DOHH2 (cell line): ENCODE results near the gene IQSEC1.

ENCODE experiments used
- H3F3A ChIP-seq: fragments of 200-600 bp; sonication (generic), shearing (Covaris generic); 2 replicates; pipeline ENCODE4 v1.6.0; 2016; ENCODE audit warnings: antibody characterized with exemption, mild to moderate bottlenecking; ENCODE audit not compliant: control insufficient read depth, insufficient read depth
- H3K27ac ChIP-seq: fragments of 200-600 bp; sonication (generic); 2 replicates; pipeline ENCODE4 v1.5.1; 2014; ENCODE audit warnings: low read depth, mild to moderate bottlenecking, low read length, moderate library complexity
- H3K27me3 ChIP-seq: fragments of 200-600 bp; sonication (generic); 2 replicates; pipeline ENCODE4 v1.6.1; 2014; ENCODE audit warnings: mild to moderate bottlenecking, low read length, mixed read lengths; ENCODE audit not compliant: control insufficient read depth
- H3K36me3 ChIP-seq: fragments of 200-600 bp; sonication (generic); 2 replicates; pipeline ENCODE4 v1.6.1; 2014; ENCODE audit warnings: mild to moderate bottlenecking, low read length, moderate library complexity, mixed read lengths; ENCODE audit not compliant: control insufficient read depth
- H3K4me1 ChIP-seq: fragments of 200-600 bp; sonication (generic); 2 replicates; pipeline ENCODE4 v1.6.1; 2014; ENCODE audit warnings: mild to moderate bottlenecking, low read length, mixed read lengths; ENCODE audit not compliant: control insufficient read depth
- H3K4me2 ChIP-seq: fragments of 200-600 bp; sonication (generic); 2 replicates; pipeline ENCODE4 v1.6.0; 2014; ENCODE audit warnings: mild to moderate bottlenecking, low read length, moderate library complexity
- H3K4me3 ChIP-seq: fragments of 200-600 bp; sonication (generic); 2 replicates; pipeline ENCODE4 v1.5.1; 2014; ENCODE audit warnings: mild to moderate bottlenecking, low read length, mixed read lengths
- H3K79me2 ChIP-seq: fragments of 200-600 bp; sonication (generic); 2 replicates; pipeline ENCODE4 v1.6.1; 2014; ENCODE audit warnings: mild to moderate bottlenecking, low read length, mixed read lengths; ENCODE audit not compliant: control insufficient read depth
- H3K9me2 ChIP-seq: fragments of 200-600 bp; sonication (generic); replicated peaks from 2 replicates; pipeline ENCODE4 v1.6.1; 2014; ENCODE audit warnings: mild to moderate bottlenecking, low read length, mixed read lengths; ENCODE audit not compliant: control insufficient read depth
- H3K9me3 ChIP-seq: fragments of 200-600 bp; sonication (generic); 2 replicates; pipeline ENCODE4 v1.6.1; 2014; ENCODE audit warnings: antibody characterized with exemption, low read length, mixed read lengths; ENCODE audit not compliant: control insufficient read depth, insufficient read depth
- H4K20me1 ChIP-seq: fragments of 200-600 bp; sonication (generic); 2 replicates; pipeline ENCODE4 v1.6.0; 2014; ENCODE audit warnings: low read depth, mild to moderate bottlenecking, antibody characterized with exemption, low read length, moderate library complexity; ENCODE audit not compliant: control insufficient read depth, insufficient read depth
- EZH2phosphoT487 ChIP-seq: fragments of 200-600 bp; sonication (generic); IDR thresholded peaks from 2 replicates; pipeline ENCODE4 v1.6.1; 2017; ENCODE audit warnings: borderline replicate concordance, mild to moderate bottlenecking, antibody characterized with exemption, low read length, moderate library complexity, mixed read lengths
- TF ChIP-seq, protein P1 (sequence below): fragments of 200-600 bp; sonication (generic); IDR thresholded peaks from one replicate; pipeline ENCODE4 v1.5.1; 2014; ENCODE audit warnings: antibody characterized with exemption, mild to moderate bottlenecking, low read depth, low read length; ENCODE audit not compliant: poor library complexity, severe bottlenecking

IQSEC1 gene

GRCh38 chr3:12961697-12962036, 111.6 kb downstream of the IQSEC1 start:
- TF ChIP-seq, protein P1, sequence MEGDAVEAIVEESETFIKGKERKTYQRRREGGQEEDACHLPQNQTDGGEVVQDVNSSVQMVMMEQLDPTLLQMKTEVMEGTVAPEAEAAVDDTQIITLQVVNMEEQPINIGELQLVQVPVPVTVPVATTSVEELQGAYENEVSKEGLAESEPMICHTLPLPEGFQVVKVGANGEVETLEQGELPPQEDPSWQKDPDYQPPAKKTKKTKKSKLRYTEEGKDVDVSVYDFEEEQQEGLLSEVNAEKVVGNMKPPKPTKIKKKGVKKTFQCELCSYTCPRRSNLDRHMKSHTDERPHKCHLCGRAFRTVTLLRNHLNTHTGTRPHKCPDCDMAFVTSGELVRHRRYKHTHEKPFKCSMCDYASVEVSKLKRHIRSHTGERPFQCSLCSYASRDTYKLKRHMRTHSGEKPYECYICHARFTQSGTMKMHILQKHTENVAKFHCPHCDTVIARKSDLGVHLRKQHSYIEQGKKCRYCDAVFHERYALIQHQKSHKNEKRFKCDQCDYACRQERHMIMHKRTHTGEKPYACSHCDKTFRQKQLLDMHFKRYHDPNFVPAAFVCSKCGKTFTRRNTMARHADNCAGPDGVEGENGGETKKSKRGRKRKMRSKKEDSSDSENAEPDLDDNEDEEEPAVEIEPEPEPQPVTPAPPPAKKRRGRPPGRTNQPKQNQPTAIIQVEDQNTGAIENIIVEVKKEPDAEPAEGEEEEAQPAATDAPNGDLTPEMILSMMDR, result no peak
- TF ChIP-seq EZH2phosphoT487, result no peak
- Histone ChIP-seq H4K20me1 (no peaks in the 10 kb centered on the region), H3K27ac (no peak overlapping the region), H3K4me1 (peaks cover 11% of the 10 kb centered on the region), H3K4me2 (no peak overlapping the region), H3K79me2 (no peaks in the 10 kb centered on the region), H3K9me3 (no peaks in the 10 kb centered on the region), H3K36me3 (no peaks in the 10 kb centered on the region), H3K4me3 (no peak overlapping the region), H3K27me3 (peaks cover 26% of the 10 kb centered on the region), H3F3A (no peaks in the 10 kb centered on the region), H3K9me2 (no peaks in the 10 kb centered on the region)

DNA sequence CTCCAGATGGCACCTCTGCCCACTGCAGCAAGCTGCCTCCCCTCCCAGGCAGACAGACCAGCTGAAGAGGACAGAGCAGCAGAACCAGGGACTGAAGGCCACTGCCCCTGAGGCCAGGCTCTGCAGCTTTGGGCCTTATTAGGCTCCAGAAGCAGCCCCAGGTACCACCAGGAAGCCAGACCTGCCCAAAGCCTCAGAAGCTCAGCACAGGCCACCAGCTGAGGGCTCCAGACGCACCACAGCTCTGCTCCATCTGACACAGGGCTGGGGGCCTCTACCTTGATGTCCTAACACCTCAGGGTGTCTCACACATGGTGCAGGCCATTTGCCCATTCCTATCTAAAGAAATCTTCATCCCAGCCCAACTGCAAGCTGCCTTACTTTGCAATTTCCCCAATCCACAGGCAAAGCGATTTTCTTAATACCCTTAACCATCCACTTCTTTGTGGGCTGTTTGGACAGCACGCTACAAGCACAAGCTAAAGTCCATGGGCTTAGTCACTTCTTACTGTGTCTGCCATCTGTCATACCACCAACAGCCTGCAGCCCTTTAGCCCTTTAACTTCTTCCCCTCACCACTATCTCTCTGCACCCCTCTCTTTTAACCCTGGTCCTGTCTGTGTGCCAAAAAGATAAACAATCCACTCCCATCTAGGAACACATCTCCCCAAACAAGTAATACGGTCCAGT, 112.1 kb downstream of the IQSEC1 start:
- TF ChIP-seq, protein P1, result no peak
- H3K4me3 ChIP-seq, result no peak overlapping the region
- no peaks in the 10 kb centered on the region for H3K36me3 ChIP-seq
- H3K27me3 ChIP-seq, result peaks cover 22% of the 10 kb centered on the region
- no peaks in the 10 kb centered on the region for H4K20me1 ChIP-seq
- no peaks in the 10 kb centered on the region for H3K9me3 ChIP-seq
- no peaks in the 10 kb centered on the region for H3K79me2 ChIP-seq
- H3K4me1 ChIP-seq, result peaks cover 11% of the 10 kb centered on the region
- H3K27ac ChIP-seq, result no peak overlapping the region
- no peaks in the 10 kb centered on the region for H3F3A ChIP-seq
- no peaks in the 10 kb centered on the region for H3K9me2 ChIP-seq
- H3K4me2 ChIP-seq, result no peak overlapping the region

GRCh38 chr3:12960497-12960896, 112.7 kb downstream of the IQSEC1 start:
- no peaks in the 10 kb centered on the region for H3F3A ChIP-seq
- H3K4me1 ChIP-seq, result peaks cover 11% of the 10 kb centered on the region
- no peaks in the 10 kb centered on the region for H3K79me2 ChIP-seq
- H3K27ac ChIP-seq, result no peak overlapping the region
- H3K27me3 ChIP-seq, result peaks cover 22% of the 10 kb centered on the region
- no peaks in the 10 kb centered on the region for H3K9me3 ChIP-seq
- no peak overlapping the region for H3K4me3 ChIP-seq
- no peaks in the 10 kb centered on the region for H4K20me1 ChIP-seq
- H3K36me3 ChIP-seq, result no peaks in the 10 kb centered on the region
- H3K4me2 ChIP-seq, result no peak overlapping the region
- no peaks in the 10 kb centered on the region for H3K9me2 ChIP-seq
- no peak for TF ChIP-seq EZH2phosphoT487
- TF ChIP-seq, protein P1, result no peak
